HG03575 (cell line): ENCODE results near the gene STAT5B.
"Not testable (repeated sequence)": the region's sequence is repeated elsewhere in the genome, so short reads cannot be mapped to it uniquely, and the experiment has no call there.

Source experiments
- ATAC-seq: cut with Tn5 transposase; IDR thresholded peaks from one replicate; pipeline ENCODE4 v1.9.1; 2021; ENCODE audit not compliant: unreplicated experiment, insufficient number of reproducible peaks, low FRiP score; ENCODE audit errors: extremely low read depth

STAT5B gene

DNA sequence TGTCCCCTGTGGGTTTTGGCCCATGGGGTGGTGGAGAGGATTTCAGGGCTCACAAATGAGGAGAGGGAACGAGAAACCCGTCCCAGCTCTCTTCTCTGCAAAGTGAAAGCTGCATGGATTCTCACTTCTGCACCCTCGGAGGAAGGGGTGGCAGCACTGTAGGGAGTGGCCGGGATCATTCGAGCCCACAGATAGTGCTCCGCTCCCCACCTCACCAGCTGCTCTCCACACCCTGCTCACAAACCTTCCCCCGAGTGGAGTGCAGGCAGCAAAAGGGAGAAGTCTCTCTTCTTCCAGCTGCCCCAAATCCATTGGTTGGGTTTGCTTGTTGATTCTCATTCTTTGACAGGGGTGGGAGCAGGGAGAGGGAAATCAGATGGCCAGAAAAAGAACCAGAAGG, 32.3 kb upstream of the STAT5B start:
- no peak for ATAC-seq

DNA sequence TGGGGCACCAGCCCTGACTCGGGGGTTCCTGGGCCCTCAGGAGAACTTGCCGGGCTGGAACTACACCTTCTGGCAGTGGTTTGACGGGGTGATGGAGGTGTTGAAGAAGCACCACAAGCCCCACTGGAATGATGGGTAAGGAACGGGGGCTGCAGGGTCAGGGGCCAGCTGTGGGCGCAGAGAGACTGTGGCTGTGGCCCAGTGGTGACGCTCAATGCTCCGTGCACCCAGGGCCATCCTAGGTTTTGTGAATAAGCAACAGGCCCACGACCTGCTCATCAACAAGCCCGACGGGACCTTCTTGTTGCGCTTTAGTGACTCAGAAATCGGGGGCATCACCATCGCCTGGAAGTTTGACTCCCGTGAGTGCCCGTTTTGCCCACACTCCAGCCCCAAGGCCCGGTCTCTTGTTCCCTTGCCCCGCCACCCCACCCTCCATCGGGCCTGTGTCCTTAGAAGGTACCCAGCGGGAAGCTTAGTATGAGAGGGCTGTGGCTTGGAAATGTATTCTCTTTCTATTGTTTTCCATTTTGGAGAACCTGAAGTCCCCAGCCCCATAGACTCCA, 31.3 kb upstream of the STAT5B start:
- no peak for ATAC-seq

DNA sequence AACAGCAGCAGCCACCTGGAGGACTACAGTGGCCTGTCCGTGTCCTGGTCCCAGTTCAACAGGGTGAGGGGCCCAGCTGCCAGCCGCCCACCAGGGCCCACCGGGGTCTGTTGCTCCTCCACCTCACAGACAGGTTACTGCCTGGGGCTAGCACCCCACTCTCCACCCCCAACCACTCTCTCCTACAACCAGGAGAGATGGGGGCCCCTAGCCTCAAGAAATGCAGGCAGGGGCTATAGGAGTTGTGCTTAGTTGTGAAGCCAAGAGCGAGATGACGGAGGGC, 30.1 kb upstream of the STAT5B start:
- ATAC-seq: no peak

DNA sequence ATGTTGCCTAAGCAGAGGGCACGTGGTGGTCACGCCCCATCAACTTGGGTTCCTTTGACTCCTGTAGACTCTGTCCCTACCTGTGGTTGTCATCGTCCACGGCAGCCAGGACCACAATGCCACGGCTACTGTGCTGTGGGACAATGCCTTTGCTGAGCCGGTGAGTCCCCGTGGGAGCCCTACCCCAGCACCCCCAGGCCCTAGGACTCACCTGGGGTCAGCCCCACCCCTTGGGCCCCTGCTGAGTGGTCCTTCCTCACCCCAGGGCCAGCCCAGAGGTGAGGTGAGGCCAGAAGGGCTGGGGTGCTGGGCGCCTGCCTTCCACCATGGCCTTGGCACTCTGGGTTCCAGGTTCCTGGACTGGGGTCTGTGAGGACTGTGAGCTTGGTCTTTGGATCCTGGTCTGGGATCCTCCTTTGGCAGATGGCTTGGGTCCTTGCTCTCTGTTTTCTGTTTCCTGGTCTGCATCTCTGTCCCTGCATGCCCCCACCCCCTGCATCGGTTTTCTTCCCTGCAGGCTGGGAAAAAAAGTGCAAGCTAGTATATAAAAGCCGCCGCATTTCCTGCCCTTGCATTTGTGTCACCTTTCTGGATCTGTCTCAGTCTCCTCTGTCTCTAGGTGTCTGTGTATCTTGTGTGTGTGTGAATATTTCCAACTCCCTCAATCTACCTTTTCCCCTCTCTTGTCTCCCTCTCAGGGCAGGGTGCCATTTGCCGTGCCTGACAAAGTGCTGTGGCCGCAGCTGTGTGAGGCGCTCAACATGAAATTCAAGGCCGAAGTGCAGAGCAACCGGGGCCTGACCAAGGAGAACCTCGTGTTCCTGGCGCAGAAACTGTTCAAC, 29.6 kb upstream of the STAT5B start:
- no peak for ATAC-seq

DNA sequence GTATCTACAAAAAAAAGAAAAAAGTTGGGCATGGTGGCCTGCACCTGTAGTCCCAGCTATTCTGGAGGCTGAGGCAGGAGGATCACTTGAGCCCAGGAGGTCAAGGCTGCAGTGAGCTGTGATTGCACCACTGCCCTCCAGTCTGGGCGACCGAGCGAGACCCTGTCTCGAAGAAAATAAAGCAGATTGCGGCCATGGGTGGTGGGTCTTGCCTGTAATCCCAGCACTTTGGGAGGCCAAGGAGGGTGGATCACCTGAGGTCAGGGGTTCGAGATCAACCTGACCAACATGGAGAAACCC, 28.8 kb upstream of the STAT5B start:
- not testable (repeated sequence) for ATAC-seq

DNA sequence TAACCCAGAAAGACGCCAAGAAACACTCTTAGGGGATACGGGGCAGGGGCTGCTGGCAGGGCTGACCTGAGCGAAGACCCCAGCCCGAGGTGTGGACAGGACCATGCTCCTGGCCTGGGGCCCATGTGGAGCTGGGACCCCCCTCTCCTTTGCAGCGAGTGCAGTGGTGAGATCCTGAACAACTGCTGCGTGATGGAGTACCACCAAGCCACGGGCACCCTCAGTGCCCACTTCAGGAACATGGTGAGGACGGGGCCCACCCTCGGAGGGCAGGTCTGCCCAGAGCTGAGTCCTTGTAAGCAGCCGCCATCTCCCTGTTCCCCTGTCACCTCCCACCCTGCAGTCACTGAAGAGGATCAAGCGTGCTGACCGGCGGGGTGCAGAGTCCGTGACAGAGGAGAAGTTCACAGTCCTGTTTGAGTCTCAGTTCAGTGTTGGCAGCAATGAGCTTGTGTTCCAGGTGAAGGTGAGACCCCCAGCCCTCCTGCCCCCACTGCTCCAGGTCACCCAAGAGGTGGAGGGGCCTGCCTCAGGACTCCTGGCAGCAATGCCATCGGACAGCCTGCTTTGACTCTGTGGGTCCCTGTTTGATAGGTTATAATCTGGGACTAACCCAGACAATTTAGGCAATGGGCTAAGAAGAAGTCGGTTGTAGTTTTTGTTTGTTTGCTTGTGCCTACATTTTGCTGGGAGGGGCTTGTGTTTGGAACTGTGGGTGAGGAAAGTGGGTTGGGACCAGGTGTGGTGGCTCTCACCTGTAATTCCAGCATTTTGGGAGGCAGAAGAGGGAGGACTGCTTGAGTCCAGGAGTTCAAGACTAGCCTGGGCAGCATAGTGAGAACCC, 28.2 kb upstream of the STAT5B start:
- no peak for ATAC-seq

DNA sequence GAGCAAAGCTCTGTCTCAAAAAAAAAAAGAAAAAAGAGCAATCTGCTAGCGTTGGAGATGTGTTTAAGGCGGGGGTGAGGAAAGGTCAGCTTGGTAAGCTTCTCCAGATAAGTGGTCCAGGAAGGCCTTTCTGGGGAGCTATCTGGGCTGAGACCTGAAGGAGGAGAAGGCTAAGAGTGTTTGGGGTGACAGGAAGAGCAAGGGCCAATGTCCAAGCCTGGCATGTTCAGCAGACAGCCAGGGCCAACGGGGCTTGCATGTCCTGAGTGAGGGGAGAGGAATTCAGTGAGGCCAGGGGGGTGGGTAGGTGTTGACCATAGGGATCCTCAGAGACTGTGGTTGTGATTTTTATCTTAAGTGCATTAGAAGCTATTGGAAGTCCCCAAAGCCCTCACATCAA, 27.5 kb upstream of the STAT5B start:
- no peak for ATAC-seq

DNA sequence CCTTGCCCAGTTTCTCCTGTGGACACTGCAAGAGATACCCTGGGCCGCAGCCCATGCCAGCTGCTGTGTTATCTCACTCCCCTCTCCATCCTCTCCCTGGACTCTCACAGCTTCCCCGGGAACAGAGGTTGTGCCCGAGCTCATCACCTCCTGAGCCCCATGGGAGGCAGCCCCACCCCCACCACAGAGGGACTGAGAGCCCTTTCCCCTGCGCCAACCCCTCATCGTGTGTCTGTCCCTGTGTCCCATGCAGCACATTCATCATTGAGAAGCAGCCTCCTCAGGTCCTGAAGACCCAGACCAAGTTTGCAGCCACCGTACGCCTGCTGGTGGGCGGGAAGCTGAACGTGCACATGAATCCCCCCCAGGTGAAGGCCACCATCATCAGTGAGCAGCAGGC, 24.8 kb upstream of the STAT5B start:
- no peak for ATAC-seq

DNA sequence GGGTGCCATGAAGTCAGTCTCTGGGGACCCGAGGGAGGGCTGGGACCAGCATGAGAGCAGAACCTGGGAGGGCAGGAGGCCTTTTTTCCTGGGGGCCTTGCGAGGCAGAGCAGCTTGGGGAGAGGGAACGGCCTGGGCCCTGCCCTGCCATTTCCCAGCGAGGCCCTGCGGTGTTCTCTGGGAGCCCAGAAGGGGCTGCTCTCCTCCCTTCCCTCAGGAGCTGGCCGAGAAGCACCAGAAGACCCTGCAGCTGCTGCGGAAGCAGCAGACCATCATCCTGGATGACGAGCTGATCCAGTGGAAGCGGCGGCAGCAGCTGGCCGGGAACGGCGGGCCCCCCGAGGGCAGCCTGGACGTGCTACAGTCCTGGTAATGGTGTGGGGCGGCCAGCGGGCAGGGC, 23.7 kb upstream of the STAT5B start:
- not testable (repeated sequence) for ATAC-seq

DNA sequence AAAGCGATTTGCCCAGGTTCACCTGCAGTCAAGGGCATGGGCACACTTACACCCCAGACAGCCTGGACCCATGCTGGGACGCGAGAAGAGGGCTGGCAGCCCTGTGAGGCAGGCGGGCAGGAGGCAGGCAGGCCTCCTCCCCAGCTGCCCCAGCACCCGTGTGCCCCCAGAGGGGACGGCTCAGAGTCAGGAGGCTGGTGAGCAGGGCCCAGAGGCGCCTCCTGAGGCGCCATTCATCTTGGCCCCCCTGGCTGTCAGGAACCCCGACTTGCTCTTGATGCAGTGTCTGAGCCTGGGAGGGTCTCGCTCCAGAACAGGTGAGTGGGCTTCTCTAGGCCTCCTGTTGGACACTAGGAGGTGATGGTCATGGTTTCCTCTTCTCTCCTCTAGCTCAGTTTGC, 23.2 kb upstream of the STAT5B start:
- ATAC-seq: not testable (repeated sequence)

DNA sequence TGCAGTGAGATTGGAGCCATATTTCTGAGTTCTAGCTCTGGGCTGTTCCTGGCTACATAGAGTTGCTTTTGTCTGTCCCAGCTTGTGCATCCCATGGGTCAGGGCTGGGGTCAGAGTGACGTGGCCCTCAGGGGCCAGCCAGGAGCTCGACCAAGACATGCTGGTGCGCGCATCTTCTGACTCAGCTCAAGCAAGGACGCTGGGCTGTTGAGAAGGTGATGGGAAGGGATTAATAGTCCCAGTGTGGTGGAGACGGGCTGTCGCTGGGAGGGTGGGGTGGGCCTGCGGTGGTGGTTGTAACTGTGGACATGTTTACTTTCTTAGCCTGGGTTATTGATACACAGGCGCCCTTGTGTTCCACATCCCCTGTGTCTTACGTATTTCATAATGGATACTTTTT, 21.6 kb upstream of the STAT5B start:
- ATAC-seq: not testable (repeated sequence)

DNA sequence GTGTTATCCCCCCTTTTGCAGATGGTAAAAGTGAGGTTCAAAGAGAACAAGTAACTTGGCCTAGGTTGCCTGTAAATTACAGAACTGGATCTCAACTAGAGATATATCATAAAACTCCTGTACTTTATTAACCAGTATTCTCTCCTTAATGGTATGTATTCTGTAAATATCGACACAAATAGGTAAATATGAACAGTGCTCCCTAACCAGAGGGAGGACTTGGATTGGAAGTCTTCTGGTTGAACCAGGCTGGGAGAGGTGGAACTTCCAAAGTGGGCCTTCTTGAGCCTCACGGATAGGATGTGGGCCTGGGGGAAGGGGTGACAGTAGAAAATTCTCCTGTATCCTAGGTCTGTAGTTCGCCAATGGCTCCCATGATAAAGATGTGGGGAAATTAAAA, 19.8 kb upstream of the STAT5B start:
- no peak for ATAC-seq

DNA sequence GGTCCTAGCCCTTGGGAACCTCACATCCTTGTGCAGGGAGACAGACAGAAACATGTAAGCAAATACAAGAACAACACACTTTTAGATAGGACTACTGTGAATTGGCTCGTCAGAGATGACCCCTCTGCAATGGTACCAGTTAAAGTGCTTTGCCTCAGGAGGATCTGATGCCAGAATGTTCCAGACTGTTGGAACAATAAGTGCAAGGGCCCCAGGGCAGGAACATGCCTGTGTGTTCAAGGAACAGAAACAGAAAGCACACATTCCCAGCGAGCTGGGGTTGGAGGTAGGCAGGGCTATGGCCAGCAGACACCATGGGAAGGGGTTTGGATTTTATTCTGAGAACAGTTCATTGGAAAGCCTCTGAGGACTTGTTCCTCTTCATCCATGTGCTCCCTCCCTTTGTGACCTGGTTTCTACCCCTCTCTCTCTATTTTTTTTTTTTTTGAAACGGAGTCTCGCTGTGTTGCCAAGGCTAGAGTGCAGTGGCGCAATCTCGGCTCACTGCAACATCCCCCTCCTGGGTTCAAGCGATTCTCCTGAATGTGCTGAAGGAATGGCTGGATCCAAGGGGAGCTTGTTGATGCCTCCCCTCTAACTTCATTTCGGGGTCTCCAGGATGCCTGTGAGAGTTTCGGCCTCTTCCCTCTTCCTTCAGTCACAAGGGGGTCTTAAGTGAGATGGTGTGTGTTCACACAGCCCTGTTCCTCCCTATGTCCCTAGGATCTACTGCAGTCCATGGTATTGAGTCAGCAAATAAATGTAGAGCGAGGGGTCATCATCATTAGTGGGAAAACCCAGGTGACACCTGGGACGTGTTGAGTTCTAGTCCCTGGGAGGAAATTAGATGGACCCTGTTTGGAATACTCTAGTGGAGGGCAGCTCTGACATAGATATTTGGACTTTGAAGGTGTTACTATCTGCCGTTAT, 18.5 kb upstream of the STAT5B start:
- ATAC-seq: no peak

DNA sequence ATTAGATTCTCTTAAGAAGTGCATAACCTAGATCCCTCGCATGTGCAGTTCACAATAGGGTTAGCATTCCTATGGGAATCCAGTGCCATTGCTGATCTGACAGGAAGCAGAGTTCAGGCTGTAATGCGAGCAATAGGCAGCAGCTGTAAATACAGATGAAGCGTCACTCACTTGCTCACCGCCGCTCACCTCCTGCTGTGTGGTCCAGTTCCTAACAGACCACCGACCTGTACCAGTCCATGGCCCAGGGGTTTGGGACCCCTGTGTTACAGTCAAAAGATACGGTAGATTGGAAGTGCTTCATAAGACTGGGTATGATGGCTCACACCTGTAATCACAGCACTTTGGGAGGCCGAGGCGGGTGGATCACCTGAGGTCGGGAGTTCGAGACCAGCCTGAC, 14.9 kb upstream of the STAT5B start:
- no peak for ATAC-seq

DNA sequence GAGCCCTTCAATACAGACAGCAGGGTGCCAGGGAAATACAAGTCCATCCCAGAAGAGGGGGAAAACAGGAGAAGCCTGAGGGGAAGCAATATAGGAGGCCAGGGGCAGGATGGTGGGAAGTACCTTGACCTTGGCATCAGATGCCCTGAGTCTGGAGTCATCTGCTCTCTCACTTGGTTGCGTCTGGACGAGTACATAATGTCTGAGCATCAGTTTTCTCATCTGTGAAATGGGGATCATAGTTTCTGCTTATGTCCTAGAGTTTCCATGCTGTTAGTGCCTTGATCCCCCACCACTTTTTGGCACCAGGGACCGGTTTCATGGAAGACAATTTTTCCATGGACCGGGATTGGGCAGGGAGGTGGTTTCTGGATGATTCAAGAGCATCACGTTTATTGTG, 14.4 kb upstream of the STAT5B start:
- ATAC-seq: no peak

DNA sequence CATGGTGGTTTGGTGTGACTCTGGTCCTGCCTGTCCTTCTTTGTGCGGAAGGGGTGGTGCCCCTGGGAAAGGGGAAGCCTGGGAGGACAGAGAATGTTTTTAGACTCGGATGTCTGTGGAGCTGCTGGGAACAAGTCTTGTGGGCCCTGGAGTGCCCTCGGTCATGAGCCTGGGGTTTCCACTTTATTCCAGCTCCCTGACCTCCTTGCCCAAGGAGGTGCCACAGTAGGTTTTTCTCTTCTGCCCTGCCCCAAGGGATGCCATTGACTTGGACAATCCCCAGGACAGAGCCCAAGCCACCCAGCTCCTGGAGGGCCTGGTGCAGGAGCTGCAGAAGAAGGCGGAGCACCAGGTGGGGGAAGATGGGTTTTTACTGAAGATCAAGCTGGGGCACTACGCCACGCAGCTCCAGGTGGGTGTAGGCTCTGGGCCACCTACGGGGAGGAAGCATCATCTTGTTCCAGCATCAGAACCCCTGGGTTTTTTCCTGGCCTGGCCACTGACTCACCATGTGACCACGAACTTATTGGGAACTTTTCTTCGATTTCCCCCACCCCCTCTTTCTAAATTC, 13.5 kb upstream of the STAT5B start:
- no peak for ATAC-seq

DNA sequence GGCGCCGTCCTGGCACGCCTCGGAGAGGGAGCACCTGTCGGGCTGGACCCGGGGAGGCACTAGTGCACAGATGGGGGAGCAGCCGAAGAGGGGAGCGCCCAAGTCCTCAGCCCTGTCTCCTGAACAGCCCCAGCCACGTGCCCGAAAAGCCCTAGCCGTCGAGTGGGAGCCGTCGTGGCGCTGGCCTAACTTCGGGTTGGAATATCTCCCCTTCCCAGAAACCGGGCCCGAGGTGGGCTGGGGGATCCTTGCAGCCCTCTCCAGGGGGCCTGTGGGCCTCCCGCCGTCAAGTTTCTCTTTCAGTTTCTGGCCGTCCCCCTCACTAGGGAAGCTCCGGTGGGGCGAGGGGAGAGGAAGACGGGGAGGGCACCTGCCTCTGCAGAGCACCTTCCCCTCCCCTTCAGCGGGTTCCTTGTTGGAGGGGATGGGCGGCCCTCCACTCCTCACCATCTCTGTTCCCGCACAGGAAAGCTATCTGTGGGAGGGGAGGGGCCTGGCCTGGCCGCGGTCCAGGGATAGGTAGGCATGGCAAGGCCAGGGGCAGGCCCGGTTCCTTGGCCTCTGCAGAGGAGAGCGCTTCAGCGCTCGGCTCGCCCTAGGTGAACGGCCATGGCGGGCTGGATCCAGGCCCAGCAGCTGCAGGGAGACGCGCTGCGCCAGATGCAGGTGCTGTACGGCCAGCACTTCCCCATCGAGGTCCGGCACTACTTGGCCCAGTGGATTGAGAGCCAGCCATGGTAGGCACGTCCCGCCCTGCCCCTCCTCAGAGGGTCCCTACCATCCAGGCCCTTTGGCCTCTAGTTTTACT, 12.8 kb upstream of the STAT5B start:
- no peak for ATAC-seq
